HepG2 (cell line): Measurements from ENCODE around the gene FGD5. TPM values are rescaled to one million over a fixed set of nuclear protein-coding genes. Genes with fewer than 3 reads are reported as not detected.

Experiments used
- ATAC-seq: fragments of 200-7000 bp; cut with Tn5 transposase; 3 replicates; pipeline ENCODE4 v1.9.1; 2020; ENCODE audit warnings: mild to moderate bottlenecking, moderate library complexity
- BruUV-seq: library from RNA; stranded (reverse); fragments of 400-500 nt; replicated peaks from 2 replicates; lab custom pipeline; 2021; lab: Mats Ljungman, UMichigan
- CTCF ChIA-PET: fragments of 300-600 bp; formaldehyde crosslinking; extraction: SDS; loops from one replicate; lab custom pipeline; 2021; ENCODE audit warnings: low total read pairs, inconsistent platforms, low intra/inter-chr PET ratio; lab: Yijun Ruan, JAX
- POLR2A ChIA-PET: fragments of 350-600 bp; sonication (Branson Sonifier 250); formaldehyde crosslinking; loops from one replicate; lab custom pipeline; 2020; ENCODE audit warnings: antibody characterized with exemption, inconsistent platforms; lab: Yijun Ruan, JAX
- DNase-seq: peaks from one replicate; pipeline ENCODE4 v3.0.0-alpha.2; 2015; ENCODE audit warnings: low spot score
- FAIRE-seq: peaks from 3 replicates; lab custom pipeline; 2011; peaks lifted over from hg19 to GRCh38; lab: Jason Lieb, UNC
- H2AFZ ChIP-seq: one replicate; pipeline ENCODE4 v1.6.1; 2011; ENCODE audit warnings: low read length, inconsistent platforms
- H3K27ac ChIP-seq: fragments of 300-600 bp; 3 replicates; pipeline ENCODE4 v1.8.0; 2011; ENCODE audit warnings: mixed run types, mild to moderate bottlenecking, mixed read lengths, low read length, inconsistent platforms; ENCODE audit not compliant: insufficient read depth; ENCODE audit errors: extremely low read length
- H3K27me3 ChIP-seq, 2 experiments: fragments of 200-600 bp in 1 of 2; 2 replicates in 1 of 2; 3 replicates in 1 of 2; pipeline versions ENCODE4 v1.6.0 to v1.8.0; 2011; ENCODE audit warnings: low read length in 2 of 2, mild to moderate bottlenecking in 2 of 2, moderate library complexity in 2 of 2, inconsistent platforms in 1 of 2; ENCODE audit not compliant: insufficient read depth in 2 of 2, control insufficient read depth in 1 of 2
- H3K36me3 ChIP-seq, 2 experiments: fragments of 200-600 bp in 1 of 2; replicated peaks in 1 of 2; 2 replicates in 1 of 2; 3 replicates in 1 of 2; pipeline versions ENCODE4 v1.5.1 to v1.8.0; 2011; ENCODE audit warnings: low read length in 2 of 2, inconsistent platforms in 1 of 2; ENCODE audit not compliant: insufficient read depth in 2 of 2, control insufficient read depth in 1 of 2
- H3K4me1 ChIP-seq: 2 replicates; pipeline ENCODE4 v1.5.1; 2012; ENCODE audit warnings: low read length, inconsistent platforms; ENCODE audit not compliant: insufficient read depth
- H3K4me2 ChIP-seq: 2 replicates; pipeline ENCODE4 v1.6.0; 2011; ENCODE audit warnings: low read depth, low read length, inconsistent platforms
- H3K4me3 ChIP-seq, 3 experiments: fragments of 200-600 bp in 1 of 3; sonication (generic), shearing (Covaris generic) in 1 of 3; replicated peaks in 1 of 3; 2 replicates each; pipeline ENCODE4 v1.5.1; 2011 to 2016; ENCODE audit warnings: low read length in 3 of 3, inconsistent platforms in 2 of 3, low read depth in 2 of 3, mild to moderate bottlenecking in 2 of 3, control low read depth in 1 of 3, mixed read lengths in 1 of 3; ENCODE audit not compliant: insufficient read depth in 1 of 3
- H3K79me2 ChIP-seq: one replicate; pipeline ENCODE4 v1.6.1; 2011; ENCODE audit warnings: low read length, inconsistent platforms; ENCODE audit not compliant: insufficient read depth
- H3K9ac ChIP-seq: 2 replicates; pipeline ENCODE4 v1.6.0; 2011; ENCODE audit warnings: mild to moderate bottlenecking, low read depth, low read length, inconsistent platforms; ENCODE audit not compliant: insufficient read depth
- H3K9me3 ChIP-seq: 2 replicates; pipeline ENCODE4 v1.5.1; 2012; ENCODE audit warnings: mild to moderate bottlenecking, low read length
- H4K20me1 ChIP-seq: 2 replicates; pipeline ENCODE4 v1.6.0; 2011; ENCODE audit warnings: inconsistent platforms, mild to moderate bottlenecking, low read length, moderate library complexity; ENCODE audit not compliant: insufficient read depth
- KDM4B ChIP-seq: sonication (generic); formaldehyde crosslinking; IDR thresholded peaks from 2 replicates; pipeline ENCODE4 v1.4.0; 2020; ENCODE audit warnings: missing genetic modification reagents
- PHF5A ChIP-seq: IDR thresholded peaks from one replicate; pipeline ENCODE4 v1.6.1; 2018; ENCODE audit warnings: low read depth, missing genetic modification reagents; ENCODE audit not compliant: unreplicated experiment
- RFXANK ChIP-seq: IDR thresholded peaks from 2 replicates; pipeline ENCODE4 v1.6.1; 2016
- TCF12 ChIP-seq, 2 experiments: fragments of 450-650 bp in 1 of 2; sonication (generic) in 1 of 2; formaldehyde crosslinking in 1 of 2; IDR thresholded peaks; 2 replicates each; pipeline versions ENCODE4 v1.6.1 to v1.8.0; 2017 to 2022; ENCODE audit warnings: antibody characterized with exemption in 1 of 2, mild to moderate bottlenecking in 1 of 2, missing genetic modification reagents in 1 of 2, moderate library complexity in 1 of 2
- TOPORS ChIP-seq: sonication (generic); formaldehyde crosslinking; IDR thresholded peaks from 2 replicates; pipeline ENCODE4 v1.8.0; 2023; ENCODE audit warnings: mild to moderate bottlenecking, missing genetic modification reagents
- WGBS: methylation state at CpG from one replicate; pipeline ENCODE4 v1.1.6; 2017; ENCODE audit warnings: low lambda C conversion rate; 5-methylcytosine and 5-hydroxymethylcytosine counted together
- in situ Hi-C: cut with HindIII; loops from 2 replicates; pipeline ENCODE4 v1.10.0; 2017; ENCODE audit warnings: low pct_unique_long_range_greater_than_20kb; ENCODE audit not compliant: extremely low pct_ligation_motif_present
- intact Hi-C: fragments of 100-400 bp; cut with micrococcal nuclease; formaldehyde crosslinking; loops from one replicate; pipeline ENCODE4 v1.10.0; 2022; ENCODE audit not compliant: unreplicated experiment
- polyA plus RNA-seq, 8 experiments: library from polyadenylated mRNA; depleted of rRNA in 3 of 8; stranded (reverse) in 7 of 8; unstranded in 1 of 8; fragments of >200 nt; fragmentation: Illumina TruSeq in 4 of 8; extraction: Trizol in 4 of 8; gene quantifications; 2 replicates each; pipeline versions ENCODE4 v1.2.1 to v1.2.3, GENCODE V29; 2011 to 2016; ENCODE audit warnings: low read depth in 4 of 8, missing spikeins in 1 of 8, mixed read lengths in 1 of 8; ENCODE audit not compliant: insufficient read depth in 1 of 8
- total RNA-seq, 5 experiments: library from RNA; depleted of rRNA; stranded (reverse); fragments of >200 nt; fragmentation: Illumina TruSeq; extraction: Trizol; gene quantifications; 2 replicates each; pipeline ENCODE4 v1.2.3, GENCODE V29; 2016; ENCODE audit warnings: low read depth in 1 of 5
- TF ChIP-seq, protein P1 (sequence below): sonication (generic); formaldehyde crosslinking; IDR thresholded peaks from 2 replicates; pipeline ENCODE4 v1.4.0; 2020; ENCODE audit warnings: missing genetic modification reagents
- TF ChIP-seq, protein P2 (sequence below): sonication (generic); formaldehyde crosslinking; IDR thresholded peaks from 2 replicates; pipeline ENCODE4 v1.4.0; 2020; ENCODE audit warnings: mild to moderate bottlenecking, missing genetic modification reagents
- TF ChIP-seq, protein P3 (sequence below), 2 experiments: sonication (generic) in 1 of 2; formaldehyde crosslinking in 1 of 2; IDR thresholded peaks; 2 replicates each; pipeline versions ENCODE4 v1.6.1 to v1.9.0; 2014 to 2022; ENCODE audit warnings: antibody characterized with exemption in 1 of 2, borderline replicate concordance in 1 of 2, inconsistent platforms in 1 of 2, low read depth in 1 of 2, missing genetic modification reagents in 1 of 2

FGD5 gene
- total and polyA plus RNA-seq, 2 of the 13 experiments (the other 11 are each of a cell fraction or from before 2014, with no cell fraction given): 0.17 TPM; not detected in 1

DNA sequence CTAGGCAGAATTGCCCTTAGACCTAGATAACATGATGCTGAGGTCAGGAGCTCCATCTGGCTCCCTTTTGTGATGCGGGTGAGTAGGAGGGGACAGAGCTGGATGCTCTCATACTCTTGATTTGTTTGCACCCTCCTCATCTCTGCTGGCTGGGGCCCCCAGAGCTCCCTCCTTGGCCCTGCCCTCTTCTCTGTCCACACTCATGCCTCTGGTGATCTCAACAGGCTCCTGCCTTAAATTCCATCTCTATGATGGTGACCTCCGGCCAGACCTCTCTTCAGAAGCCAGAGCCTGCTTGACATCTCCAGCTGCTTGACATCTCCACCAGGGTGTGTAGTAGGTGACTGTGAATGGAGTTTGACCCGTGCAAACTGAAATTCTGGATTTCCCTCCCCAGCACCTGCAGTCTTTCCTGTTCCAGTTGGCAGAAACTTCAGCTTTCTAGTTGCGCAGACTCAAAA, 4.3 kb upstream of the FGD5 start:
- DNase-seq (no peak), ATAC-seq (peak; percentile 56), FAIRE-seq (no peak)
- Histone ChIP-seq H3K4me1 (no peaks in the 10 kb centered on the region), H3K4me2 (no peak overlapping the region), H3K4me3 (no peak overlapping the region), H3K27ac (no peak overlapping the region), H4K20me1 (no peaks in the 10 kb centered on the region), H3K9ac (no peak overlapping the region), H3K79me2 (no peaks in the 10 kb centered on the region), H3K36me3 (no peaks in the 10 kb centered on the region), H3K27me3 (peaks cover 3 to 44% of the 10 kb centered on the region in 2 experiments; a peak in 4 of 5 replicates), H3K9me3 (no peaks in the 10 kb centered on the region), H2AFZ (no peak overlapping the region)
- POLR2A ChIA-PET: no interaction called here
- TF ChIP-seq RFXANK (CRISPR knock-in tag) (no peak), KDM4B (CRISPR knock-in tag) (no peak), PHF5A (no peak), TOPORS (CRISPR knock-in tag) (no peak), TCF12 (IDR thresholded peaks at IDR 0.05) (no peak), TCF12 (CRISPR knock-in tag; IDR thresholded peaks at IDR 0.05) (no peak)
- TF ChIP-seq, protein P1, sequence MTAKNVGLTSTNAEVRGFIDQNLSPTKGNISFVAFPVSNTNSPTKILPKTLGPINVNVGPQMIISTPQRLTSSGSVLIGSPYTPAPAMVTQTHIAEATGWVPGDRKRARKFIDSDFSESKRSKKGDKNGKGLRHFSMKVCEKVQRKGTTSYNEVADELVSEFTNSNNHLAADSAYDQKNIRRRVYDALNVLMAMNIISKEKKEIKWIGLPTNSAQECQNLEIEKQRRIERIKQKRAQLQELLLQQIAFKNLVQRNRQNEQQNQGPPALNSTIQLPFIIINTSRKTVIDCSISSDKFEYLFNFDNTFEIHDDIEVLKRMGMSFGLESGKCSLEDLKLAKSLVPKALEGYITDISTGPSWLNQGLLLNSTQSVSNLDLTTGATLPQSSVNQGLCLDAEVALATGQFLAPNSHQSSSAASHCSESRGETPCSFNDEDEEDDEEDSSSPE: no peak
- TF ChIP-seq, protein P2, sequence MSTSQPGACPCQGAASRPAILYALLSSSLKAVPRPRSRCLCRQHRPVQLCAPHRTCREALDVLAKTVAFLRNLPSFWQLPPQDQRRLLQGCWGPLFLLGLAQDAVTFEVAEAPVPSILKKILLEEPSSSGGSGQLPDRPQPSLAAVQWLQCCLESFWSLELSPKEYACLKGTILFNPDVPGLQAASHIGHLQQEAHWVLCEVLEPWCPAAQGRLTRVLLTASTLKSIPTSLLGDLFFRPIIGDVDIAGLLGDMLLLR (CRISPR knock-in tag): no peak
- TF ChIP-seq, protein P3, sequence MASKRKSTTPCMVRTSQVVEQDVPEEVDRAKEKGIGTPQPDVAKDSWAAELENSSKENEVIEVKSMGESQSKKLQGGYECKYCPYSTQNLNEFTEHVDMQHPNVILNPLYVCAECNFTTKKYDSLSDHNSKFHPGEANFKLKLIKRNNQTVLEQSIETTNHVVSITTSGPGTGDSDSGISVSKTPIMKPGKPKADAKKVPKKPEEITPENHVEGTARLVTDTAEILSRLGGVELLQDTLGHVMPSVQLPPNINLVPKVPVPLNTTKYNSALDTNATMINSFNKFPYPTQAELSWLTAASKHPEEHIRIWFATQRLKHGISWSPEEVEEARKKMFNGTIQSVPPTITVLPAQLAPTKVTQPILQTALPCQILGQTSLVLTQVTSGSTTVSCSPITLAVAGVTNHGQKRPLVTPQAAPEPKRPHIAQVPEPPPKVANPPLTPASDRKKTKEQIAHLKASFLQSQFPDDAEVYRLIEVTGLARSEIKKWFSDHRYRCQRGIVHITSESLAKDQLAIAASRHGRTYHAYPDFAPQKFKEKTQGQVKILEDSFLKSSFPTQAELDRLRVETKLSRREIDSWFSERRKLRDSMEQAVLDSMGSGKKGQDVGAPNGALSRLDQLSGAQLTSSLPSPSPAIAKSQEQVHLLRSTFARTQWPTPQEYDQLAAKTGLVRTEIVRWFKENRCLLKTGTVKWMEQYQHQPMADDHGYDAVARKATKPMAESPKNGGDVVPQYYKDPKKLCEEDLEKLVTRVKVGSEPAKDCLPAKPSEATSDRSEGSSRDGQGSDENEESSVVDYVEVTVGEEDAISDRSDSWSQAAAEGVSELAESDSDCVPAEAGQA (IDR thresholded peaks at IDR 0.05; ENCODE audit: low read depth): no peak
- TF ChIP-seq, protein P3 (CRISPR knock-in tag; IDR thresholded peaks at IDR 0.05; ENCODE audit: borderline replicate concordance): no peak
- WGBS: 23% methylated on average over 3 of the region's 4 CpGs
- intact Hi-C loops (no loop called here), in situ Hi-C loops (no loop called here)
- BruUV-seq: no TSS peak
- CTCF ChIA-PET: no interaction called here
